ENCODE measurements around the gene SENP3.
A peak's percentile ranks its signal among the peaks of the same experiment; 100 is the strongest.

The SENP3 gene

GRCh38 chr17:7577327-7578199 is 15.8 kb downstream of the SENP3 start:
- no peak for DNase-seq (ENCODE audit: low spot score)

GRCh38 chr17:7579001-7579833 is 17.5 kb downstream of the SENP3 start, which contains the start of gene CD68:
TSS of gene CD68 (plus strand) at chr17:7579638. CDS start at chr17:7579678, 40 bp downstream.
- peak; percentile 97 for DNase-seq (ENCODE audit: low spot score)

DNA sequence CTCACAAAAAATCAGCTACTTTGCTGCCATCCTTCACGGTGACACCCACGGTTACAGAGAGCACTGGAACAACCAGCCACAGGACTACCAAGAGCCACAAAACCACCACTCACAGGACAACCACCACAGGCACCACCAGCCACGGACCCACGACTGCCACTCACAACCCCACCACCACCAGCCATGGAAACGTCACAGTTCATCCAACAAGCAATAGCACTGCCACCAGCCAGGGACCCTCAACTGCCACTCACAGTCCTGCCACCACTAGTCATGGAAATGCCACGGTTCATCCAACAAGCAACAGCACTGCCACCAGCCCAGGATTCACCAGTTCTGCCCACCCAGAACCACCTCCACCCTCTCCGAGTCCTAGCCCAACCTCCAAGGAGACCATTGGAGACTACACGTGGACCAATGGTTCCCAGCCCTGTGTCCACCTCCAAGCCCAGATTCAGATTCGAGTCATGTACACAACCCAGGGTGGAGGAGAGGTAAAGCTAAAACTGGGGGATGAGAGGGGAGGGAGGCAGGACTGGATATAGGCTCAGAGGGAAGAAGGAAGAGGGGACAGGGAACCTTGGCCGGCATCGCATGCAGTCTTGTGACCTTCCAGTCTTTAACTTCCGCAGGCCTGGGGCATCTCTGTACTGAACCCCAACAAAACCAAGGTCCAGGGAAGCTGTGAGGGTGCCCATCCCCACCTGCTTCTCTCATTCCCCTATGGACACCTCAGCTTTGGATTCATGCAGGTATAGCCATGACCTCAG is 18.3 kb downstream of the SENP3 start:
- no peak for DNase-seq (ENCODE audit: low spot score)

- no peak for DNase-seq (ENCODE audit: low spot score)
These were observed 19.2 kb downstream of the SENP3 start for GRCh38 chr17:7580604-7581575.

DNA sequence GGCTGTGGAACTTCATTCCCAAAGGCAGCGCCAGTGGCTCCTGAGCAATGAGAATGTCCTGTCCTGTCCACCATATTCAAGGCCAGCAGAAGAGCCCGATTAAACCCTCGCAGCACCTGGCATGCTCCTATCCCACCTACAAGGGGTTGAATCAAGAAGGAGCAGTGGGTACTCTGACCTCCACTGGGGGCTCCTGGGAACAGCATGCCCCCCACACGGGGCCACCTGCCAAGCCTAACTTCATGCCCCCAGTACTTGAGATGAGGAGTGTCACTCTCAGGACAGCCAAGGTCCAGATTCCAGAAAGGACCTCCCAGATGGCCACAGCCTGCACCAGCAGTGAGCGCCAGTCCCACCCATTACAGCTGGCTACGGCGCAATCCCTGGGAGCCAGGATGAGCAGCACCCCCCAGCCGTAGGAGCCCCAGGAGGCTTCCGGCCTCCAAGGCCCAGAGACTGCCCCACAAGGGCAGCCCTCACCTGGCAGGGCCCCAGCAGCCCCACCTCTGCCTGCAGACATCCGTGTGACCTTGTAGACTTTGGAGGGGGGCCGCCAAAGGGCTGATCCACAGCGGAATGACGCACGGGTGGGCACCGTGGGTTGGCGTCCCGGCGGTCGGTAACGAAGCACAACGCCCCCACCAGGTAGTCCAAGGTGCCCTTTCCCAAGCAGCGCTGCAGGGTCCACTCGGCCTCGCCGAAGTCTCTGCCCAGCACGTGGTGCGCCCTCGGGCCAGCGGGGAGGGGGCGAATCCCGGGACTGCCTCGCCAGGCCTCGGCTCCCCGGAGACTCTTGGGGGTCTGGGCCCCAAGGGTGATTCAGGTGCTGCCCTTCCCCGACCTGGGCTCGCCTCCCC is 20.9 kb downstream of the SENP3 start:
- no peak for DNase-seq (ENCODE audit: low spot score)

- DNase-seq (ENCODE audit: low spot score): peak; percentile 96
These were observed 21.8 kb downstream of the SENP3 start, which contains the start of gene MPDU1 for GRCh38 chr17:7583253-7584109. TSS of gene MPDU1 (plus strand) at chr17:7583852. CDS start at chr17:7583863, 11 bp downstream.

- peak; percentile 38 for DNase-seq (ENCODE audit: low spot score)
These were observed 25.1 kb downstream of the SENP3 start for GRCh38 chr17:7586673-7587419.

GRCh38 chr17:7587420-7588151 is 25.9 kb downstream of the SENP3 start:
- DNase-seq (ENCODE audit: low spot score): peak; percentile 59

- DNase-seq (ENCODE audit: low spot score): no peak
These were observed 27.0 kb downstream of the SENP3 start for GRCh38 chr17:7588553-7589203.

DNA sequence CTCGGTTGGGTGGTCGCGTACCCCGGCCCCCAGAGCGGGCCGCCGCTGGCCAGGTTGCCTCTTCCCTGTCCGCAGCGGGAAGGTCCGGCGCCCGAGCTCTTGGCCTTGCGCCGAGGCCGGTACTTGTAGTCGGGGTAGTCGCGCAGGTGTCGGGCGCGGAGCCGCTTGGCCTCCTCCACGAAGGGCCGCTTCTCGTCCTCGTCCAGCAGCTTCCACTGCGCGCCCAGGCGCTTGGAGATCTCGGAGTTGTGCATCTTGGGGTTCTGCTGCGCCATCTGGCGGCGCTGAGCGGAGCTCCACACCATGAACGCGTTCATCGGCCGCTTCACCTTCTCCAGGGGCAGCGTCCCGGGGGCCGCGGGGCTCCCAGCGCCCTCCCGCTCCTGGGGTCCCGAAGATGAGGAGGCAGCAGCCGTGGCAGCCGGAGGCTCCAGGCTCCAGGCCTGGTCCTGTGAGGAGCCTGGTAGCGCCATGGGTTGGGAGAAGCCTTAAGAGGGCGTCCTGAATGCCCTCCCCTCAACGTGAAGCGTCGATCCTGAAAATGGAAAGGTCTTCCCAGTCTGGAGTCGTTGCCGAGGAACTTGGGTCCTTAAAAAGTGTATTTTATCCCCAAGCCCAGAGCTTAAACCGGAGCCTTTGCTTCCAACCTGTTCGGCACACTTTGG is 27.6 kb downstream of the SENP3 start:
- peak; percentile 81 for DNase-seq (ENCODE audit: low spot score)

DNA sequence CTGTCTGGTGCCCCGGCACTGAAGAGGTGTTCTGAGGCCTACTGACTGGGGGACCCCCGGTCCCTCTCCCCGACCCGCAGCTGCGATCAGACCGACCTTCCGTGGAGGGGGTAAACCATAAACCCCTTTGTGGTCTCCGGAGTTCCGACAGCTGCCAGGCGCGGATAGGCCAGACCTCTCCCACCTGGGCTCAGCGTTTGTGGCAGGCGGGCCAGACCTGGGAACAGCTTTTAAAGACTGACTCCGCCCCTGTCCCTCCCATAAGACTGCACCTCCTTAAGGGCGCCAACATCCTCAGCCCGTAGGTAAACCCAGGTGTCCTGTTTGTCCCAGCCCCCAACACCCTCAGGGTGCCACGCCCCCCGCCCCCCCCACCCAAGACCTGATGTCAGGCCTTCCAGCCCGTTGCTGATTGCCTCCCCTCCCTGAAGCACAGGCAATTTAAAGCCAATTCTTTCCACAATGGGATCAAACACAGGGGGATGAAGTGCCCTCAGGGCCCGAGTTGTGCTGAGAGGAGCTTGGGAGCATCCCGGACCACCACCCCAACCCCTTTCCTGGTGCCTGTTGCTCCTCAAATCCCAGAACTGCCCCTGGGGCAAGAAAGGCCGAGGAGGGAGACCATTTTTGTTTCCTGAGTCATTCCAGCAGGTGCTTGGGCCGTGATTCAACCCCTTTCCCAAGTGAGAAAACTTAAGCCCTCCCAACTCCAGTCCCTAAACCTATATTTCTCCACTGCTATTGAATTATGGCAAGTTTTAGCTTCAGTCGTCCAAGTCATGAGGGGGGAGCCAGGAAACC is 28.4 kb downstream of the SENP3 start, which contains the start of gene SOX15:
TSS of gene SOX15 (minus strand) at position 204 of the 801 bp plus-strand sequence. CDS start 418 bp downstream, outside the sequence.
- DNase-seq (ENCODE audit: low spot score): peak; percentile 70

DNA sequence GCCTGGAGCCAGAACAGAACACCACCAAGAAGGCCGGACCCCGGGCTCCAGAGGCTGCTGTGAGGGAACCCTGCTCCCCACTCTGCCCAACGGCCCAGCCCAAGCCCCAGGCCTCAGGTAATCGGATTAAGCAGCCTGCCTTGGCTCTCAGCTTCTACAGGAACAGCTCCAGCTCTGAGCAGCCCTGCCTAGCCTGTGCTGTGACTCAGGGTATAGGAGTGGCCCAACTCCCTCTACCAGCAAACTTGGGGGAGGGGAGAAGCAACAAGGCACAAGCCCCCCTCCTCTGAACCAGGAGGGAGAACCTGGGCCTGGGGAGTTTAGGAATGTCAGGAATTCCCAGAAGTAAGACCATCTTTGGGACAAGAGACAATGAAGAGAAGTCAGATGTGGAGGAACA is 29.0 kb downstream of the SENP3 start:
- peak; percentile 73 for DNase-seq (ENCODE audit: low spot score)

DNA sequence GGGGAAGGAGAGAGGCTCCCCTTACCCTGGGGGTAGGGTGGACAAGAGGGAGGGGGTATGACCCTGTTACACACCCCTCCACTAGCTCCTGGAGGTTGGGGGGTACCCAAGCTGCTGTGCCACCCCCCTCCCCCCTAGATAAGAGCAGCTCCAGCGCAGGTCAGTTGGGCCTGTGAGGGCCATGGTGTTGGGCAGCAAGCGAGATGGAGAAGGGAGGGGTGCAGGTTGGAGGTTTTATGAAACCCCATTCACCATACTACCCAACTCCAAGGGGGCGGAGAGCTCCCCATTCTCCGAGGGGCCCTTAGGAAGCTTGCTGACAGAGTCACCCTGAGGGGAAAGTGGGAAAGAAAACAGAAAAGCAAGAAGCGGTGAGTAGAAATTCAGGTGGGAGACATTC is 29.9 kb downstream of the SENP3 start:
- no peak for DNase-seq (ENCODE audit: low spot score)

DNA sequence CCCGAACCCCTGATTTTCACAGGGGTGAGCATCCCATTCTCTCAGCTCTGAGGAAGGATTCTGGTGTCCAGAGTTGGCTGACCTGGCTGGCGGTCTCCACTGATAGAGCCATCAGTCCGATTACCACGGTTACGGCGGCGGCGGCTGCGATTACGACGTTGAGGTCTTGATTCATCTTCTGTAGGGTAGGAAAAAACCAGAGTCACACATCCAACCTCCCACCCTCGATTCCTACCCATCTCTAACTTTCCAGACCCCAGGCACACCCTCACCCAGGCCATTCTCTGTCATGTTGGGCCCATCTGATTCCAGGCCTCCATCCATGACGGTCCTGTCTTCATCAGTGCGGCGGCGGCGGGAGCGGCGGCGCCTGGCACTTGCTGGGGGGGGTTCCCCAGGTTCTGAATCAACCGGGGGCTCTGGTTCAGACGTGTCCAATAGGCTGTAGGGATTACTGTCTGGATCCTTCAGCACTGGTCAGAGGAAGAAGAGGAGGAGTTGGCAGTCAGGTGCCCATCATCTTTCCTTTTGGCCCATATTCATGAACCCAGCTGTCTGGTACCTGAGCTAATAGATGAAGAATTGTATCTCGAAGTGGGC is 30.8 kb downstream of the SENP3 start:
- no peak for DNase-seq (ENCODE audit: low spot score)

GRCh38 chr17:7593296-7593695 is 31.6 kb downstream of the SENP3 start:
- DNase-seq (ENCODE audit: low spot score): no peak
